HG03139 (cell line): ENCODE data around the gene FBXW11.

Experiments
- ATAC-seq: cut with Tn5 transposase; IDR thresholded peaks from one replicate; pipeline ENCODE4 v1.9.1; 2021; ENCODE audit not compliant: unreplicated experiment

The FBXW11 gene

GRCh38 chr5:171813813-171814490, 192.5 kb downstream of the FBXW11 start:
- ATAC-seq = no peak

- no peak for ATAC-seq
Measured at GRCh38 chr5:171813270-171813669, 193.2 kb downstream of the FBXW11 start.
